ENCODE results near the gene RGMA. TPM values are rescaled to one million over a fixed set of nuclear protein-coding genes. Genes with fewer than 3 reads are reported as not detected.

RGMA gene
- total RNA-seq, 1 donor from 2014 or later, result 0.07 TPM

DNA sequence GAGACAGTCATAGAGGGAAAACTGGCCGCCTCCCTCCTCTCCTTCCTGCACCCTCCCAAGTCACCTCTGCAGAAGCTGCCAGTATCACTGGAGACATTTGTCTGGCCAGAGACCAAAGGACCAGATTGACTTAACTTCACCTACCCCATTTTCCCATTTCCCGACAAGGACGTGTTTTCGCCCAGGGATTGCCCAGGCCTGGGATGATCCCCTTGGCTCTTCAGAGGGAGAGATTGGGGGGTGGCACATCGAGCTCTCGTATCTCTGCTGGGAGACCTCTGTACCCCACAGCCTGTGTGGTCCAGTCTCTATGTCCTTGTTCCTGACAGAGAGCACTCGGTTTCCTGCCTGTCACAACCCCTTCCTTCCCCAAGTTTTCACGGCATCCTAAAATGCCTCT lies 31.4 kb downstream of the RGMA start:
- Mint-ChIP-seq H3K4me3 (no peak overlapping the region), H3K9me3 (no peaks in the 10 kb centered on the region), H3K4me1 (peaks cover 2% of the 10 kb centered on the region), H3K36me3 (ENCODE audit: low read depth) (no peaks in the 10 kb centered on the region), H3K27me3 (peaks cover 9% of the 10 kb centered on the region), H3K27ac (no peak overlapping the region)
- DNase-seq, result no peak
- intact Hi-C loops (cut with micrococcal nuclease), result no loop called here

DNA sequence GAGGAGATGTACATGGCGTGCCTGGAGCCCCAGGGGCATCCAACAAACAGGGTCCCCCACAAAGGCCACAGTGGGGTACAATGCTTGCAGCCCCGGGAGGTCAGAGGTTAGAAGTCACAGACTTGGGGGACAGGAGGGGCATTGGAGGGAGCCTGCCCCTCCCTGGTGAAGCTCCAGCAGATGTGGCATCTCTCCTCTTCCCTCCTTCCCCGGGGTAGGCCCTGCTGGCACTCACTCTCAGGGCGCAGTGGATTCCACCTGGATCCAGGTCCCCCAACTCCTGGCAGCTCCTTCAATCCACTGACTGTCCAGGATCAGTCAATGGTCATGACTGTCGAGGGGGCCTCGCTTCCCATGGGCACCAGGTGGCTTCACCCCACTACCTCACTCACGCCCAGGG lies 32.2 kb downstream of the RGMA start:
- peaks cover 2% of the 10 kb centered on the region for H3K4me1 Mint-ChIP-seq
- DNase-seq, result no peak
- no peaks in the 10 kb centered on the region for H3K36me3 Mint-ChIP-seq (ENCODE audit: low read depth)
- H3K27ac Mint-ChIP-seq, result no peak overlapping the region
- peaks cover 7% of the 10 kb centered on the region for H3K27me3 Mint-ChIP-seq
- no peak overlapping the region for H3K4me3 Mint-ChIP-seq
- intact Hi-C loops (cut with micrococcal nuclease), result no loop called here
- H3K9me3 Mint-ChIP-seq, result no peaks in the 10 kb centered on the region

DNA sequence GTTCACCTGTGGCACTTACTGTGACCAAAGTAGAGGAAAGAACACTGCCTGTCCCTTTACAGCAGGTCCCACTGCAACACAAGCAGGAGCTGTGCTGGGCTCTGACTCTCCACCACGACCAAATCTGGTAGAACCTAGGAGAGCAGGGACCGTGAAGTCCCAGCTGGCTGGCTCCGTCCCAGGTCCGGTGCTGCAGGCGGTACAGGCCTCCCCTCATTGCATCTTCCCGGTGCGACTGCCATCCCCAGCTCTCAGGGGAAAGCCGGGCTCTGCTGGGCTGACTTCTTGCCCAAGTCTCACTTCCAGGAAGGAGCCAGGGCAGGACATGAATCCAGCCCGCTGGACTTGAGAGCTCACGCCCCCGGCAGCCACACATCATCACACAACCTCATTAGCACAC lies 33.8 kb downstream of the RGMA start:
- no peaks in the 10 kb centered on the region for H3K9me3 Mint-ChIP-seq
- H3K4me1 Mint-ChIP-seq, result no peaks in the 10 kb centered on the region
- DNase-seq, result no peak
- H3K36me3 Mint-ChIP-seq (ENCODE audit: low read depth), result no peaks in the 10 kb centered on the region
- peaks cover 2% of the 10 kb centered on the region for H3K27me3 Mint-ChIP-seq
- no peak overlapping the region for H3K27ac Mint-ChIP-seq
- no peak overlapping the region for H3K4me3 Mint-ChIP-seq
- intact Hi-C loops (cut with micrococcal nuclease), result no loop called here

GRCh38 chr15:93052090-93052879 lies 36.7 kb downstream of the RGMA start:
- Mint-ChIP-seq H3K27me3 (peaks cover 3% of the 10 kb centered on the region), H3K4me1 (peaks cover 6% of the 10 kb centered on the region), H3K27ac (no peak overlapping the region), H3K36me3 (ENCODE audit: low read depth) (no peaks in the 10 kb centered on the region), H3K9me3 (no peaks in the 10 kb centered on the region), H3K4me3 (no peak overlapping the region)
- DNase-seq, result no peak
- intact Hi-C loops (cut with micrococcal nuclease), result no loop called here

DNA sequence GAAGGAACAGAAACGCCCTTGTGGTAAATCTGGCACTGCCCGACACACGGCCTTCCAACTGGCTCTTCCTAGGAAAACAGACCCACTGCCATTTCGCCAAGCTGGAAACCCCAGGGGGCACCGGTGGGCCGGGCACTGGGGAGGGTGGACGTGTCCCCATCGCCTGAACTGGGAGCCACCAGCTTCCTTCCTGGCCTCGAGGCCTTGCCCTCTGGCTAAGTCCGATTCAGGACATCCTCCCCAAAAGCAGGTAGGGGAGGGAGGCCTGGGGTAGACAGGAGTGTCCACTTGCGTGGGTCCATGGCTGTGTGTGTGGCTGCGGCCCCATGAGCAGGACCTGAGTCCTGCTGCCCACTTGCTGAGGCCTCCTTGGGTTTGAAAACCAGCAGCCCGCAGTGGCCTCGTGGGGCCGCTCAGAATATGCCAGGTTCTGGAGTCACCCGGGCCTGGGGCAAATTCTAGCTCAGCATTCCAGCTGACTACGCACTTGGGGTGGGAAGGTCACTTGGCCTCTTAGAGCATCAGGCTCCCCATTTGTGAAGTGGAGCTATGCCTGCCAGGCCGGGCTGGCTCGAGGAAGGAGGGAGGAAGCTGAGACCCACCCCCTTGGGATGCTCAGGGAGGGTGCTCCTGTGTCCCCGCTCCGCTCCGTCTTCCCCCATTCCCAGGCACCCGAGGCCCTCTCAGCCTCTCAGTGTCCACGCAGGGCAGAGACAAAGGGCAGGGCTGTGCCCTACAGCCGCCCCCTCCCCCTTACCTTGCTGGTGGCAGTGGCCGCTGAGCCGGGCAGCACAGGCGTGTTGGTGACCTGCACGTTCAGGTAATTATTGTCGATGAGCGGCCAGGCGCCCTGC lies 37.5 kb downstream of the RGMA start:
- Mint-ChIP-seq H3K36me3 (ENCODE audit: low read depth) (no peaks in the 10 kb centered on the region), H3K27me3 (peaks cover 3% of the 10 kb centered on the region), H3K4me3 (no peak overlapping the region), H3K4me1 (peaks cover 6% of the 10 kb centered on the region), H3K9me3 (peaks cover under 1% of the 10 kb centered on the region), H3K27ac (no peak overlapping the region)
- intact Hi-C loops (cut with micrococcal nuclease), result no loop called here
- no peak for DNase-seq

GRCh38 chr15:93050648-93051047 lies 38.4 kb downstream of the RGMA start:
- no peaks in the 10 kb centered on the region for H3K36me3 Mint-ChIP-seq (ENCODE audit: low read depth)
- no peak overlapping the region for H3K4me3 Mint-ChIP-seq
- H3K27me3 Mint-ChIP-seq, result peaks cover 5% of the 10 kb centered on the region
- no peak for DNase-seq
- H3K27ac Mint-ChIP-seq, result no peak overlapping the region
- intact Hi-C loops (cut with micrococcal nuclease), result no loop called here
- H3K4me1 Mint-ChIP-seq, result peaks cover 6% of the 10 kb centered on the region
- H3K9me3 Mint-ChIP-seq, result peaks cover 7% of the 10 kb centered on the region

- Mint-ChIP-seq H3K27ac (no peak overlapping the region), H3K9me3 (peaks cover 7% of the 10 kb centered on the region), H3K4me3 (no peak overlapping the region), H3K27me3 (peaks cover 5% of the 10 kb centered on the region), H3K36me3 (ENCODE audit: low read depth) (no peaks in the 10 kb centered on the region), H3K4me1 (peaks cover 6% of the 10 kb centered on the region)
- intact Hi-C loops (cut with micrococcal nuclease), result no loop called here
- DNase-seq, result no peak
Observed at GRCh38 chr15:93049914-93050578, 39.0 kb downstream of the RGMA start.

DNA sequence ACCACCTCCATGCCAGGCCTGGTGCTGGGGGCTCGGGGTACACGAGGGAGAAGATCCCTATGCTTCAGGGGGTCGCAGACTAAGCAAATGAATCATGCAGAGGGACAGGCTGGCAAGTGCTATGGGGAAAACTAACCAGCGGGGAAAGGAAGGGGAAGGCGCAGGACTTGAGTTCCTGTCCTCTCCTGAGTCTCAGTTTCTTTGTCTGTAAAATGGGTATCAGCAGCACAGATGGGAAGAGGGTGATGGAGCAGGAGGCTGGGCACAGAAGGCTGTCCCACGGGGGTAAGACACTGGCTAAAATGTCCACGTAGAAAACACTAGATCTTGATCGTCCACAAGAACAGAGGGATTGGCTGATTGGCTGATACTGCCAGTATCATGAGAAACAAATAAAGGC lies 39.8 kb downstream of the RGMA start:
- H3K9me3 Mint-ChIP-seq, result peaks cover 7% of the 10 kb centered on the region
- no peak overlapping the region for H3K27ac Mint-ChIP-seq
- DNase-seq, result no peak
- intact Hi-C loops (cut with micrococcal nuclease), result no loop called here
- H3K4me1 Mint-ChIP-seq, result peaks cover 6% of the 10 kb centered on the region
- no peak overlapping the region for H3K4me3 Mint-ChIP-seq
- peaks cover 5% of the 10 kb centered on the region for H3K27me3 Mint-ChIP-seq
- H3K36me3 Mint-ChIP-seq (ENCODE audit: low read depth), result no peaks in the 10 kb centered on the region

DNA sequence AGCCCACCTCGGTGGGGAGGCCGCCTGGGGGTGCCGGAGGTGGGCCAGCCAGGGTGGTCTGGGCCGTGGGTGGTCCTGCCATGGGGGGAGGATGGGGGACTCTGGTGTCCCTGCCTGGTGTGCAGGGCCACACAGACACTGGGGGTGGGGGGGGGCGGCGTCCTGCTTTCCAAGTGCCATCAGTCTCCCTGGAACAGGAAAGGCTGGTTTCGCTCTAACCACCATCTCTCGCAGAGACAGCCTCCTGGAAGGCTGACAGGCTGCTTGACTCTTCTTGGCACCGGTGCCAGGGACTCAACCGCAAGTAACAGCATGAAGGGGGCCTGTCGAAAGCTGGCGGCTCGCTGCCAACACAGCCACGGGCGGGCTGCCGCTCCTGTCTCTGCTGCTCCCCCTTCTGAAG lies 40.3 kb downstream of the RGMA start:
- no peak overlapping the region for H3K4me3 Mint-ChIP-seq
- peaks cover 7% of the 10 kb centered on the region for H3K9me3 Mint-ChIP-seq
- peaks cover 5% of the 10 kb centered on the region for H3K27me3 Mint-ChIP-seq
- peaks cover 6% of the 10 kb centered on the region for H3K4me1 Mint-ChIP-seq
- DNase-seq, result no peak
- no peak overlapping the region for H3K27ac Mint-ChIP-seq
- H3K36me3 Mint-ChIP-seq (ENCODE audit: low read depth), result no peaks in the 10 kb centered on the region
- intact Hi-C loops (cut with micrococcal nuclease), result no loop called here

- Mint-ChIP-seq H3K4me1 (peaks cover 6% of the 10 kb centered on the region), H3K9me3 (peaks cover 7% of the 10 kb centered on the region), H3K36me3 (ENCODE audit: low read depth) (no peaks in the 10 kb centered on the region), H3K4me3 (no peak overlapping the region), H3K27me3 (peaks cover 5% of the 10 kb centered on the region), H3K27ac (no peak overlapping the region)
- intact Hi-C loops (cut with micrococcal nuclease), result no loop called here
- no peak for DNase-seq
Observed at GRCh38 chr15:93048426-93048721, 40.6 kb downstream of the RGMA start.

DNA sequence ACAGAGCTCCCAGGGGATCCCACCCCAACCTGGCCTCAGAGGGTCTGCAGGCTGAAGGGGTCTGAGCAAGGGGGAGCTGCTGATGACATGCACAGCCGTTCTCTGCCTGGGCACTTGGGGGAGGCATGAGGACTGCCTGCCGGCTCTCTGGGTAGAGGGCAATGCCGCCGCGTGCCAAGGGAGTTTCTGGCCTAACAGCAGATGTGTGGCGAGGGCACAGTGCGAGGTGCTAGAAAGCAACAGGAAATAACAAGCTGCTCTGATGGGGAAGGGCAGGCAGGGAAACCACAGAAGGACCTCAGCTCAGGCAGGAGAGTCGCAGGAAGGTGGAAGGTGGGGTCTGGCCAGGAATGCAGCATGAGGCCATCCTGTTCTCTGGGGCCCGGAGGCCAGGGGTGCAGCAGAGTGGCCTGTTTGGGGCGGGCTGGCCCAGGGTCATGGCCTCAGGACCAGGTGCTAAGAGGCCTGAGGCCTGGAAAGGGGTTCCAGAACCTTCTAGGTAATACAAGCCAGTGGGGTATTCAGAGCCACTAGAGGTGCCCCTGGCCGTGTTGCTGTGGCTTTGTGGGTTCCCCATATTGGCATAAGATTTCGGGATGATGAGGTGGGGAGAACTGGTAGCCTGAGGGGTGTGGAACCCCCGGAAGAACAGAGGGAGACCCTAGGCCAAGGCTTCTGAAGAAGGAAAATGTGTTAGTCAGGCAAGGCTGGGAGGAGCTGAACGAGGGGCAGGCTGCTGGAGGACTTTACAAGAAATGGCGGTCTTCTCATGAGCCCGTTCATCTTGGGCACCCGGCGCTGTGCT lies 41.2 kb downstream of the RGMA start:
- no peaks in the 10 kb centered on the region for H3K36me3 Mint-ChIP-seq (ENCODE audit: low read depth)
- no peak overlapping the region for H3K4me3 Mint-ChIP-seq
- H3K4me1 Mint-ChIP-seq, result peaks cover 6% of the 10 kb centered on the region
- peak; percentile 71 for DNase-seq
- H3K27me3 Mint-ChIP-seq, result peaks cover 5% of the 10 kb centered on the region
- peaks cover 7% of the 10 kb centered on the region for H3K9me3 Mint-ChIP-seq
- H3K27ac Mint-ChIP-seq, result peak overlapping the region; percentile 2
- intact Hi-C loops (cut with micrococcal nuclease), result no loop called here

DNA sequence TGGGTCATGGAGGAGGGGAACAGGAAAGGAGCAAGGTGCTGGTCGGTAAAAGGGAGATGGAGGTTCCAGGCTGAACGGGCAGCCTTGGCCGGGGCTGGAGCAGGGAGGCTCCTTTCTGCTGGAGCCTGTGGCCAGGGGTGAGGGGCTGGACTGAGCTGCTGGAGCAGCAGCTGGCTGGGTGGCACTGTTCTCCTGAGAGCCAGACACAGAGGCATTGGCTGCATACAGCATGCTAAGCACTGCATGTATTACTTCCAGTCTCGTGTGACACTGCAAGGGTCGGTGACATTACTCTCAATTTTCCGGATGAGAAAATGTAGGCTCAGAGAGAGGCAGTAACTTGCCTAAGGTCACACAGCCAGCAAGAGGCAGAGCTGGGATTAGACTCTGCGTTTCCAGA lies 42.3 kb downstream of the RGMA start:
- peaks cover 6% of the 10 kb centered on the region for H3K4me1 Mint-ChIP-seq
- H3K9me3 Mint-ChIP-seq, result peaks cover 7% of the 10 kb centered on the region
- intact Hi-C loops (cut with micrococcal nuclease), result no loop called here
- peaks cover 5% of the 10 kb centered on the region for H3K27me3 Mint-ChIP-seq
- no peak overlapping the region for H3K4me3 Mint-ChIP-seq
- H3K36me3 Mint-ChIP-seq (ENCODE audit: low read depth), result no peaks in the 10 kb centered on the region
- no peak overlapping the region for H3K27ac Mint-ChIP-seq
- no peak for DNase-seq

DNA sequence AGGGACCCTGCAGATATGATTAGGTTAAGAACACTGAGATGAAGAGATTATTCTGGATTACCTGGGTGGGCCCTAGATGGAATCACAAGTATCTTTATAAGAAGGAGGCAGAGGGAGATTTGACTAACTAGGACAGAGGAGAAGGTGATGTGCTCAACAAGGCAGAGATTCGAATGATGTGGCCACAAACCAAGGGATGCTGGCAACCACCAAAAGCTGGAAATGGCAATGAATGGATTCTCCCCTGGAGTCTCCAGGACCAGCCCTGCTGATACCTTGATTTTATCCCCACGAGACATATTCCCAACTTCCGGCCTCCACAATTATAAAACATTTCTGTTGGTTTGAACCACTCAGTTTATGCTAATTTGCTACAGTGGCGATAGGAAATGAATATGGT lies 42.9 kb downstream of the RGMA start:
- Mint-ChIP-seq H3K27ac (no peak overlapping the region), H3K27me3 (peaks cover 5% of the 10 kb centered on the region), H3K9me3 (peaks cover 7% of the 10 kb centered on the region), H3K4me3 (no peak overlapping the region), H3K36me3 (ENCODE audit: low read depth) (no peaks in the 10 kb centered on the region), H3K4me1 (peaks cover 6% of the 10 kb centered on the region)
- intact Hi-C loops (cut with micrococcal nuclease), result no loop called here
- no peak for DNase-seq

All from activated CD4-positive, alpha-beta T cell treated with anti-CD3 and anti-CD28 coated beads, Interleukin-2, amount 10 ng/mL, durations not matched to agents 24 days and 14 days (primary cell).